HepG2 (cell line): ENCODE measurements around the gene IGFL1. TPM values are rescaled to one million over a fixed set of nuclear protein-coding genes. Genes with fewer than 3 reads are reported as not detected.

Source experiments
- ARHGAP35 ChIP-seq: sonication (generic); formaldehyde crosslinking; IDR thresholded peaks from 2 replicates; pipeline ENCODE4 v1.9.0; 2022; ENCODE audit warnings: mild to moderate bottlenecking, inconsistent platforms, moderate library complexity, missing genetic modification reagents, borderline replicate concordance
- ELK4 ChIP-seq: sonication (generic); formaldehyde crosslinking; IDR thresholded peaks from 2 replicates; pipeline ENCODE4 v1.9.0; 2021; ENCODE audit warnings: missing genetic modification reagents, borderline replicate concordance
- GATAD2A ChIP-seq: IDR thresholded peaks from 2 replicates; pipeline ENCODE4 v1.6.1; 2016
- HNRNPL ChIP-seq: fragments of 200-400 bp; formaldehyde crosslinking; IDR thresholded peaks from 2 replicates; pipeline ENCODE4 v1.6.1; 2017; ENCODE audit warnings: mild to moderate bottlenecking, low read depth, low read length
- IRF2 ChIP-seq: IDR thresholded peaks from 2 replicates; pipeline ENCODE4 v1.6.1; 2018; ENCODE audit warnings: missing genetic modification reagents, missing compliant biosample characterization
- JUNB ChIP-seq: sonication (generic); formaldehyde crosslinking; IDR thresholded peaks from 2 replicates; pipeline ENCODE4 v1.8.0; 2022; ENCODE audit warnings: missing genetic modification reagents, mild to moderate bottlenecking, borderline replicate concordance
- KDM1A ChIP-seq: IDR thresholded peaks from 2 replicates; pipeline ENCODE4 v1.6.1; 2016; ENCODE audit warnings: missing compliant biosample characterization
- KMT2B ChIP-seq: IDR thresholded peaks from 2 replicates; pipeline ENCODE4 v1.6.1; 2016; ENCODE audit warnings: missing genetic modification reagents, missing compliant biosample characterization
- MEIS2 ChIP-seq: sonication (generic); formaldehyde crosslinking; IDR thresholded peaks from 2 replicates; pipeline ENCODE4 v1.9.0; 2021; ENCODE audit warnings: mild to moderate bottlenecking, missing genetic modification reagents
- MXD4 ChIP-seq: IDR thresholded peaks from 2 replicates; pipeline ENCODE4 v1.6.1; 2016; ENCODE audit warnings: mild to moderate bottlenecking, missing biosample characterization, missing genetic modification reagents
- NCOA2 ChIP-seq: sonication (generic); formaldehyde crosslinking; IDR thresholded peaks from 2 replicates; pipeline ENCODE4 v1.8.0; 2022; ENCODE audit warnings: inconsistent platforms
- NCOA5 ChIP-seq: sonication (generic); formaldehyde crosslinking; IDR thresholded peaks from 2 replicates; pipeline ENCODE4 v1.4.0; 2020; ENCODE audit warnings: missing genetic modification reagents
- NONO ChIP-seq, 2 experiments: fragments of 450-650 bp in 1 of 2; sonication (generic) in 1 of 2; formaldehyde crosslinking in 1 of 2; IDR thresholded peaks in 1 of 2; conservative IDR thresholded peaks in 1 of 2; 2 replicates each; pipeline versions ENCODE4 v1.6.1 to v1.8.0; 2017 to 2022; ENCODE audit warnings: mild to moderate bottlenecking in 1 of 2, missing genetic modification reagents in 1 of 2, moderate library complexity in 1 of 2
- PHF8 ChIP-seq: sonication (generic); formaldehyde crosslinking; IDR thresholded peaks from 2 replicates; pipeline ENCODE4 v1.5.0; 2020; ENCODE audit warnings: missing genetic modification reagents
- TRIM24 ChIP-seq: sonication (generic); formaldehyde crosslinking; IDR thresholded peaks from 2 replicates; pipeline ENCODE4 v1.8.0; 2022; ENCODE audit warnings: mild to moderate bottlenecking, missing genetic modification reagents
- YEATS2 ChIP-seq: sonication (generic); formaldehyde crosslinking; IDR thresholded peaks from 2 replicates; pipeline ENCODE4 v1.4.0; 2020; ENCODE audit warnings: missing genetic modification reagents, borderline replicate concordance
- ZNF101 ChIP-seq: sonication (generic); formaldehyde crosslinking; IDR thresholded peaks from 2 replicates; pipeline ENCODE4 v1.4.0; 2020; ENCODE audit warnings: mild to moderate bottlenecking, low read depth, missing genetic modification reagents, borderline replicate concordance
- ZNF501 ChIP-seq: sonication (generic); formaldehyde crosslinking; IDR thresholded peaks from 2 replicates; pipeline ENCODE4 v1.5.1; 2020; ENCODE audit warnings: mild to moderate bottlenecking, moderate library complexity, missing genetic modification reagents
- ZNF570 ChIP-seq: sonication (generic); formaldehyde crosslinking; IDR thresholded peaks from 2 replicates; pipeline ENCODE4 v1.4.0; 2020; ENCODE audit warnings: mild to moderate bottlenecking, missing genetic modification reagents, borderline replicate concordance
- ZNF597 ChIP-seq: sonication (generic); formaldehyde crosslinking; IDR thresholded peaks from 2 replicates; pipeline ENCODE4 v1.5.0; 2020; ENCODE audit warnings: missing genetic modification reagents
- ZNF614 ChIP-seq: IDR thresholded peaks from 2 replicates; pipeline ENCODE4 v1.6.1; 2018; ENCODE audit warnings: missing biosample characterization, missing genetic modification reagents, inconsistent platforms, borderline replicate concordance
- ZNF784 ChIP-seq: sonication (generic); formaldehyde crosslinking; IDR thresholded peaks from 2 replicates; pipeline ENCODE4 v1.5.1; 2020; ENCODE audit warnings: missing genetic modification reagents, mild to moderate bottlenecking, borderline replicate concordance
- ZNF879 ChIP-seq: sonication (generic); formaldehyde crosslinking; IDR thresholded peaks from 2 replicates; pipeline ENCODE4 v1.8.1; 2023; ENCODE audit warnings: missing genetic modification reagents
- polyA plus RNA-seq, 8 experiments: library from polyadenylated mRNA; depleted of rRNA in 3 of 8; stranded (reverse) in 7 of 8; unstranded in 1 of 8; fragments of >200 nt; fragmentation: Illumina TruSeq in 4 of 8; extraction: Trizol in 4 of 8; gene quantifications; 2 replicates each; pipeline versions ENCODE4 v1.2.1 to v1.2.3, GENCODE V29; 2011 to 2016; ENCODE audit warnings: low read depth in 4 of 8, missing spikeins in 1 of 8, mixed read lengths in 1 of 8; ENCODE audit not compliant: insufficient read depth in 1 of 8
- total RNA-seq, 5 experiments: library from RNA; depleted of rRNA; stranded (reverse); fragments of >200 nt; fragmentation: Illumina TruSeq; extraction: Trizol; gene quantifications; 2 replicates each; pipeline ENCODE4 v1.2.3, GENCODE V29; 2016; ENCODE audit warnings: low read depth in 1 of 5
- TF ChIP-seq, protein P1 (sequence below): sonication (generic); formaldehyde crosslinking; IDR thresholded peaks from 2 replicates; pipeline ENCODE4 v1.5.0; 2020; ENCODE audit warnings: missing genetic modification reagents
- TF ChIP-seq, protein P2 (sequence below): sonication (generic); formaldehyde crosslinking; conservative IDR thresholded peaks from 2 replicates; pipeline ENCODE4 v1.4.0; 2020; ENCODE audit warnings: missing genetic modification reagents

IGFL1 gene
- total and polyA plus RNA-seq, 2 of the 13 experiments (the other 11 are each of a cell fraction or from before 2014, with no cell fraction given) = not detected

DNA sequence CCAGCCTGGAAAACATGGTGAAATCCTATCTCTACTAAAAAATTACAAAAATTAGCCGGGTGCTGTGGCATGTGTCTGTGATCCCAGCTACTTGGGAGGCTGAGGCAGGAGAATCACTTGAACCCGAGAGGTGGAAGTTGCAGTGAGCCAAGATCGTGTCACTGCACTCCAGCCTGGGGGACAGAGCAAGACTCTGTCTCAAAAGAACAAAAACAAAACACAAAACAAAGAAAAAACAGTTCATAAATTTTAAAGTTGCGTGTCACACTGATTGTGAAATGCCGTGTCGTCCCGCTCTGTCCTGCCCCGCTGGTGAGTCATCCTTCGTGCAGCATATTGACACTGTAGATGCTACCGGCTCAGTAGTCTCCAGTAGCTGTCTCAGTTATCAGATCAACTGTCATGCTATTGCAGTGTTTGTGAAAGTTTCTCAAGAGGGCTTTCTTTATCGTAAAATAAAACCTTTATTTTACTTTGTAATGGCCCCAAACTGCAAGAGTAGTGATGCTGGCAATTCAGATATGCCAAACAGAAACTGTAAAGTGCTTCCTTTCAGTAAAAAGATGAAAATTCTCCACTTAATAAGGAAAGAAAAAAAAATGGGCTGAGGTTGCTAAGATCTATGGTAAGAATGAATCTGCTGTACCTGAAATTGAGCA lies 36.4 kb upstream of the IGFL1 start (continued):
- TF ChIP-seq, protein P1, sequence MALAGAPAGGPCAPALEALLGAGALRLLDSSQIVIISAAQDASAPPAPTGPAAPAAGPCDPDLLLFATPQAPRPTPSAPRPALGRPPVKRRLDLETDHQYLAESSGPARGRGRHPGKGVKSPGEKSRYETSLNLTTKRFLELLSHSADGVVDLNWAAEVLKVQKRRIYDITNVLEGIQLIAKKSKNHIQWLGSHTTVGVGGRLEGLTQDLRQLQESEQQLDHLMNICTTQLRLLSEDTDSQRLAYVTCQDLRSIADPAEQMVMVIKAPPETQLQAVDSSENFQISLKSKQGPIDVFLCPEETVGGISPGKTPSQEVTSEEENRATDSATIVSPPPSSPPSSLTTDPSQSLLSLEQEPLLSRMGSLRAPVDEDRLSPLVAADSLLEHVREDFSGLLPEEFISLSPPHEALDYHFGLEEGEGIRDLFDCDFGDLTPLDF (CRISPR knock-in tag) = no peak
- TF ChIP-seq ZNF597 (CRISPR knock-in tag) (no peak), ZNF614 (CRISPR knock-in tag) (peak; percentile 87), NCOA2 (CRISPR knock-in tag) (peak; percentile 61), ZNF784 (CRISPR knock-in tag) (no peak), NONO (IDR thresholded peaks at IDR 0.05) (no peak), NONO (CRISPR knock-in tag; conservative IDR thresholded peaks at IDR 0.05) (no peak), MXD4 (CRISPR knock-in tag) (no peak), IRF2 (CRISPR knock-in tag) (0 out of 2 replicates have a peak, but pooled peaks have one; percentile 59), ARHGAP35 (CRISPR knock-in tag) (no peak), ZNF879 (CRISPR knock-in tag) (no peak), ZNF101 (no peak), NCOA5 (CRISPR knock-in tag) (no peak), ZNF570 (CRISPR knock-in tag) (no peak), KMT2B (0 out of 2 replicates have a peak, but pooled peaks have one; percentile 30), YEATS2 (CRISPR knock-in tag) (no peak), PHF8 (CRISPR knock-in tag) (0 out of 2 replicates have a peak, but pooled peaks have one; percentile 16), ZNF501 (CRISPR knock-in tag) (no peak), GATAD2A (CRISPR knock-in tag) (peak; percentile 93), HNRNPL (no peak), KDM1A (peak; percentile 81; the same call in 1 of the 2 replicates), MEIS2 (CRISPR knock-in tag) (peak; percentile 77; the same call in 1 of the 2 replicates), ELK4 (CRISPR knock-in tag) (no peak), TRIM24 (0 out of 2 replicates have a peak, but pooled peaks have one; percentile 68), JUNB (CRISPR knock-in tag) (peak; percentile 84)
- TF ChIP-seq, protein P2, sequence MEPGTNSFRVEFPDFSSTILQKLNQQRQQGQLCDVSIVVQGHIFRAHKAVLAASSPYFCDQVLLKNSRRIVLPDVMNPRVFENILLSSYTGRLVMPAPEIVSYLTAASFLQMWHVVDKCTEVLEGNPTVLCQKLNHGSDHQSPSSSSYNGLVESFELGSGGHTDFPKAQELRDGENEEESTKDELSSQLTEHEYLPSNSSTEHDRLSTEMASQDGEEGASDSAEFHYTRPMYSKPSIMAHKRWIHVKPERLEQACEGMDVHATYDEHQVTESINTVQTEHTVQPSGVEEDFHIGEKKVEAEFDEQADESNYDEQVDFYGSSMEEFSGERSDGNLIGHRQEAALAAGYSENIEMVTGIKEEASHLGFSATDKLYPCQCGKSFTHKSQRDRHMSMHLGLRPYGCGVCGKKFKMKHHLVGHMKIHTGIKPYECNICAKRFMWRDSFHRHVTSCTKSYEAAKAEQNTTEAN (CRISPR knock-in tag) = no peak
